ENCODE data around the gene UPF3A. TPM values are rescaled to one million over a fixed set of nuclear protein-coding genes. Genes with fewer than 3 reads are reported as not detected.
A peak's percentile ranks its signal among the peaks of the same experiment; 100 is the strongest.

Gene UPF3A
- total and polyA plus RNA-seq, 9 of the 15 experiments (the other 6 are each of a cell fraction or from before 2014, with no cell fraction given): 15.6 to 76.5 (median 40.9) TPM

GRCh38 chr13:114234645-114235421 is 46.6 kb upstream of the UPF3A start, which contains the start of gene CDC16 (continued):
- TF ChIP-seq CXXC5 (CRISPR knock-in tag; IDR thresholded peaks at IDR 0.05): peak; percentile 61
- no peak for TF ChIP-seq CREB5 (CRISPR knock-in tag; IDR thresholded peaks at IDR 0.05)
- peak; percentile 92 for TF ChIP-seq CBX1 (IDR thresholded peaks at IDR 0.05; ENCODE audit: low read depth)
- TF ChIP-seq, protein P1, sequence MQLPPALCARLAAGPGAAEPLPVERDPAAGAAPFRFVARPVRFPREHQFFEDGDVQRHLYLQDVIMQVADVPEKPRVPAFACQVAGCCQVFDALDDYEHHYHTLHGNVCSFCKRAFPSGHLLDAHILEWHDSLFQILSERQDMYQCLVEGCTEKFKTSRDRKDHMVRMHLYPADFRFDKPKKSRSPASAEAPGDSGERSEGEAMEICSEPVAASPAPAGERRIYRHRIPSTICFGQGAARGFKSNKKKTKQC (CRISPR knock-in tag; IDR thresholded peaks at IDR 0.05): peak; percentile 94

DNA sequence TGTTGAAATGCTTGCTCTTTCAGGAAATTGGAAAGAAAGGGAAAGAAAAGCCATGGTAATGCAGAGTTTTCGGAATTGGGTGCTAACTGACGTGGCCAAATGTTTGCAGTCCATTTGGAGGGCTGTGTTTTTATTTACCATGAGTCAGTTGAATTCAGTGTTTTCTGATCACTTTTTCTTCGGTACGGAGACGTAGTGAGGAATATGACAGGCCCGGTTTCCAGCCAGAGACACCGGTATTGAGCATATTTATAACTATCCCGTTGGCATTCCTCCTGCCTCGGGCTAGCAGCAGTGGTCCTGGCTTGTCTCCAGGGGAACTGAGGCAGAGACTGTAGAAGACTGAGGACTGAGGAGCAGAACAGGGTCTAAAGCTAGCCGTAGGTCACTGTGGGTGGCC is 45.7 kb upstream of the UPF3A start:
- H3K4me1 ChIP-seq (replicated peaks in 1 of 2; ENCODE audit: control insufficient read depth in 2 of 2, insufficient read depth in 2 of 2, low read length in 2 of 2): peaks cover 11 to 26% of the 10 kb centered on the region in 2 experiments; a peak in 4 of 5 replicates
- peak overlapping the region; percentile 89 to 93 for H3K9ac ChIP-seq (ENCODE audit: insufficient read depth in 1 of 2, low read depth in 2 of 2, low read length in 2 of 2)
- peak overlapping the region; percentile 87 for H3K4me3 ChIP-seq
- no peaks in the 10 kb centered on the region for H3K9me1 ChIP-seq (ENCODE audit: control insufficient read depth, insufficient read depth, low read length)
- H4K20me1 ChIP-seq (replicated peaks; ENCODE audit: control insufficient read depth, insufficient read depth, low read length): no peaks in the 10 kb centered on the region
- TSS peak; percentile 64 for BruUV-seq (replicated peaks)
- no peaks in the 10 kb centered on the region for H3K27me3 ChIP-seq (ENCODE audit: control insufficient read depth in 2 of 2, insufficient read depth in 2 of 2, low read length in 2 of 2)
- DNase-seq (ENCODE audit: extremely low read depth in 1 of 4, low spot score in 3 of 4): no peak
- CTCF ChIA-PET (ENCODE audit: low intra/inter-chr PET ratio): no interaction called here
- peak; percentile 13 for ATAC-seq
- H3K27ac ChIP-seq (ENCODE audit: extremely low read depth, low read depth, low read length): peak overlapping the region; percentile 82
- no peak for TF ChIP-seq LEF1 (IDR thresholded peaks at IDR 0.05)
- no peak for TF ChIP-seq ELF2 (CRISPR knock-in tag; IDR thresholded peaks at IDR 0.05)
- no peak for TF ChIP-seq FOXA1 (IDR thresholded peaks at IDR 0.05; ENCODE audit: borderline replicate concordance)
- no peak for TF ChIP-seq KHSRP (IDR thresholded peaks at IDR 0.05)
- TF ChIP-seq FOXP4 (CRISPR knock-in tag; IDR thresholded peaks at IDR 0.05; ENCODE audit: borderline replicate concordance): no peak
- TF ChIP-seq, protein P2, sequence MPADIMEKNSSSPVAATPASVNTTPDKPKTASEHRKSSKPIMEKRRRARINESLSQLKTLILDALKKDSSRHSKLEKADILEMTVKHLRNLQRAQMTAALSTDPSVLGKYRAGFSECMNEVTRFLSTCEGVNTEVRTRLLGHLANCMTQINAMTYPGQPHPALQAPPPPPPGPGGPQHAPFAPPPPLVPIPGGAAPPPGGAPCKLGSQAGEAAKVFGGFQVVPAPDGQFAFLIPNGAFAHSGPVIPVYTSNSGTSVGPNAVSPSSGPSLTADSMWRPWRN (IDR thresholded peaks at IDR 0.05; ENCODE audit: low read depth): no peak
- no peak for TF ChIP-seq ZZZ3 (IDR thresholded peaks at IDR 0.05)
- no peak for TF ChIP-seq NONO (IDR thresholded peaks at IDR 0.05; ENCODE audit: low read depth in 2 of 2, low read length in 1 of 2)
- no peak for FAIRE-seq
- in situ Hi-C loops (cut with MboI): no loop called here
- peak overlapping the region; percentile 98 for H3K4me2 ChIP-seq (ENCODE audit: insufficient read depth, low read length)
- POLR2A ChIA-PET: interaction anchor here (1.0 kb wide), 1 partner anchor 14 kb away, joined by 4 read pairs; no protein-coding TSS in a partner anchor
- H2AFZ ChIP-seq (ENCODE audit: low read depth, low read length): no peak overlapping the region
- H3K9me3 ChIP-seq (replicated peaks; ENCODE audit: control insufficient read depth, insufficient read depth, low read depth, low read length): peaks cover 7% of the 10 kb centered on the region; the same call in 1 of the 2 replicates
- WGBS (ENCODE audit: insufficient coverage, low coverage, missing lambda C conversion rate): 2% methylated on average over 10 of the region's 10 CpGs
- intact Hi-C loops (cut with micrococcal nuclease): no loop called here
- peaks cover 30% of the 10 kb centered on the region for H3K79me2 ChIP-seq (ENCODE audit: control insufficient read depth, insufficient read depth, low read length)
- H3K36me3 ChIP-seq (ENCODE audit: control insufficient read depth, insufficient read depth, low read length): peaks cover 43% of the 10 kb centered on the region; the same call in 2 of the 3 replicates

Data from K562 (cell line).